HepG2 (cell line): Measurements from ENCODE around the gene ILRUN. TPM values are rescaled to one million over a fixed set of nuclear protein-coding genes. Genes with fewer than 3 reads are reported as not detected.
A peak's percentile ranks its signal among the peaks of the same experiment; 100 is the strongest.

Experiments
- ATF2 ChIP-seq: sonication (generic); formaldehyde crosslinking; IDR thresholded peaks from 2 replicates; pipeline ENCODE4 v1.4.0; 2020; ENCODE audit warnings: missing genetic modification reagents
- DR1 ChIP-seq: sonication (generic); formaldehyde crosslinking; IDR thresholded peaks from 2 replicates; pipeline ENCODE4 v1.8.0; 2021; ENCODE audit warnings: mild to moderate bottlenecking, missing genetic modification reagents, inconsistent platforms
- DZIP1 ChIP-seq: sonication (generic); formaldehyde crosslinking; IDR thresholded peaks from 2 replicates; pipeline ENCODE4 v1.5.0; 2020; ENCODE audit warnings: mild to moderate bottlenecking, missing genetic modification reagents
- KDM6A ChIP-seq: IDR thresholded peaks from 2 replicates; pipeline ENCODE4 v1.6.1; 2016; ENCODE audit warnings: low read depth
- LCORL ChIP-seq, 2 experiments: fragments of 450-650 bp in 1 of 2; sonication (generic) in 1 of 2; formaldehyde crosslinking in 1 of 2; IDR thresholded peaks; 2 replicates each; pipeline versions ENCODE4 v1.5.0 to v1.6.1; 2017 to 2020; ENCODE audit warnings: antibody characterized with exemption in 1 of 2, missing genetic modification reagents in 1 of 2
- MAFK ChIP-seq, 2 experiments: IDR thresholded peaks in 1 of 2; conservative IDR thresholded peaks in 1 of 2; 2 replicates each; pipeline ENCODE4 v1.6.1; 2011; ENCODE audit warnings: improper control_type of control experiment in 2 of 2, low read length in 2 of 2
- MEIS1 ChIP-seq: sonication (generic); formaldehyde crosslinking; IDR thresholded peaks from 2 replicates; pipeline ENCODE4 v1.9.0; 2021; ENCODE audit warnings: mild to moderate bottlenecking, missing genetic modification reagents, moderate library complexity, borderline replicate concordance
- MIXL1 ChIP-seq: IDR thresholded peaks from 2 replicates; pipeline ENCODE4 v1.6.1; 2016
- NAIF1 ChIP-seq: sonication (generic); formaldehyde crosslinking; IDR thresholded peaks from 2 replicates; pipeline ENCODE4 v1.5.0; 2020; ENCODE audit warnings: mild to moderate bottlenecking, missing genetic modification reagents, borderline replicate concordance
- NFKBIZ ChIP-seq: IDR thresholded peaks from 2 replicates; pipeline ENCODE4 v1.6.1; 2018; ENCODE audit warnings: missing genetic modification reagents, missing compliant biosample characterization
- RAD21 ChIP-seq: fragments of 450-650 bp; formaldehyde crosslinking; IDR thresholded peaks from 2 replicates; pipeline ENCODE4 v1.5.0; 2020; ENCODE audit warnings: mild to moderate bottlenecking
- SKI ChIP-seq: fragments of 450-650 bp; IDR thresholded peaks from one replicate; pipeline ENCODE4 v1.6.1; 2018; ENCODE audit warnings: mild to moderate bottlenecking; ENCODE audit not compliant: partially characterized antibody
- SP4 ChIP-seq: sonication (generic); formaldehyde crosslinking; IDR thresholded peaks from 2 replicates; pipeline ENCODE4 v1.8.1; 2023; ENCODE audit warnings: mild to moderate bottlenecking, missing genetic modification reagents
- ZNF326 ChIP-seq: sonication (generic); formaldehyde crosslinking; IDR thresholded peaks from 2 replicates; pipeline ENCODE4 v1.4.0; 2020; ENCODE audit warnings: missing genetic modification reagents, borderline replicate concordance
- ZNF343 ChIP-seq: sonication (generic); formaldehyde crosslinking; IDR thresholded peaks from 2 replicates; pipeline ENCODE4 v1.4.0; 2020; ENCODE audit warnings: mild to moderate bottlenecking, missing genetic modification reagents
- polyA plus RNA-seq, 8 experiments: library from polyadenylated mRNA; depleted of rRNA in 3 of 8; stranded (reverse) in 7 of 8; unstranded in 1 of 8; fragments of >200 nt; fragmentation: Illumina TruSeq in 4 of 8; extraction: Trizol in 4 of 8; gene quantifications; 2 replicates each; pipeline versions ENCODE4 v1.2.1 to v1.2.3, GENCODE V29; 2011 to 2016; ENCODE audit warnings: low read depth in 4 of 8, missing spikeins in 1 of 8, mixed read lengths in 1 of 8; ENCODE audit not compliant: insufficient read depth in 1 of 8
- total RNA-seq, 5 experiments: library from RNA; depleted of rRNA; stranded (reverse); fragments of >200 nt; fragmentation: Illumina TruSeq; extraction: Trizol; gene quantifications; 2 replicates each; pipeline ENCODE4 v1.2.3, GENCODE V29; 2016; ENCODE audit warnings: low read depth in 1 of 5
- TF ChIP-seq, protein P1 (sequence below): sonication (generic); formaldehyde crosslinking; IDR thresholded peaks from 2 replicates; pipeline ENCODE4 v1.4.0; 2020; ENCODE audit warnings: missing genetic modification reagents; ENCODE audit errors: not compliant biosample characterization
- TF ChIP-seq, protein P2 (sequence below): sonication (generic); formaldehyde crosslinking; IDR thresholded peaks from 2 replicates; pipeline ENCODE4 v1.9.0; 2021; ENCODE audit warnings: missing genetic modification reagents, borderline replicate concordance
- TF ChIP-seq, protein P3 (sequence below): sonication (generic); formaldehyde crosslinking; IDR thresholded peaks from 2 replicates; pipeline ENCODE4 v1.5.0; 2020; ENCODE audit warnings: missing genetic modification reagents
- TF ChIP-seq, protein P4 (sequence below): IDR thresholded peaks from 2 replicates; pipeline ENCODE4 v1.6.1; 2016; ENCODE audit warnings: mild to moderate bottlenecking, missing biosample characterization, missing genetic modification reagents

Gene ILRUN
- total and polyA plus RNA-seq, 2 of the 13 experiments (the other 11 are each of a cell fraction or from before 2014, with no cell fraction given): 45.5 to 66.6 TPM

- TF ChIP-seq DZIP1 (CRISPR knock-in tag) (no peak), NFKBIZ (CRISPR knock-in tag) (no peak), MAFK (conservative IDR thresholded peaks at IDR 0.05 in 1 of 2, IDR thresholded peaks at IDR 0.05 in 1 of 2; ENCODE audit: low read length in 2 of 2) (peak in 1 of 2 experiments; percentile 29; a peak in 2 of 4 replicates), ZNF343 (no peak), MEIS1 (CRISPR knock-in tag) (0 out of 2 replicates have a peak, but pooled peaks have one; percentile 12), SP4 (CRISPR knock-in tag) (no peak), ZNF326 (CRISPR knock-in tag) (no peak), LCORL (IDR thresholded peaks at IDR 0.05) (no peak), LCORL (CRISPR knock-in tag; IDR thresholded peaks at IDR 0.05) (no peak; the same call in 1 of the 2 replicates), MIXL1 (CRISPR knock-in tag) (0 out of 2 replicates have a peak, but pooled peaks have one; percentile 18), SKI (no peak), NAIF1 (no peak), ATF2 (CRISPR knock-in tag) (peak; percentile 51; the same call in 1 of the 2 replicates), RAD21 (CRISPR knock-in tag) (no peak), KDM6A (CRISPR knock-in tag) (no peak), DR1 (CRISPR knock-in tag) (no peak)
- TF ChIP-seq, protein P1, sequence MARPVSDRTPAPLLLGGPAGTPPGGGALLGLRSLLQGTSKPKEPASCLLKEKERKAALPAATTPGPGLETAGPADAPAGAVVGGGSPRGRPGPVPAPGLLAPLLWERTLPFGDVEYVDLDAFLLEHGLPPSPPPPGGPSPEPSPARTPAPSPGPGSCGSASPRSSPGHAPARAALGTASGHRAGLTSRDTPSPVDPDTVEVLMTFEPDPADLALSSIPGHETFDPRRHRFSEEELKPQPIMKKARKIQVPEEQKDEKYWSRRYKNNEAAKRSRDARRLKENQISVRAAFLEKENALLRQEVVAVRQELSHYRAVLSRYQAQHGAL (CRISPR knock-in tag): no peak
- TF ChIP-seq, protein P2, sequence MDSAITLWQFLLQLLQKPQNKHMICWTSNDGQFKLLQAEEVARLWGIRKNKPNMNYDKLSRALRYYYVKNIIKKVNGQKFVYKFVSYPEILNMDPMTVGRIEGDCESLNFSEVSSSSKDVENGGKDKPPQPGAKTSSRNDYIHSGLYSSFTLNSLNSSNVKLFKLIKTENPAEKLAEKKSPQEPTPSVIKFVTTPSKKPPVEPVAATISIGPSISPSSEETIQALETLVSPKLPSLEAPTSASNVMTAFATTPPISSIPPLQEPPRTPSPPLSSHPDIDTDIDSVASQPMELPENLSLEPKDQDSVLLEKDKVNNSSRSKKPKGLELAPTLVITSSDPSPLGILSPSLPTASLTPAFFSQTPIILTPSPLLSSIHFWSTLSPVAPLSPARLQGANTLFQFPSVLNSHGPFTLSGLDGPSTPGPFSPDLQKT: no peak
- TF ChIP-seq, protein P3, sequence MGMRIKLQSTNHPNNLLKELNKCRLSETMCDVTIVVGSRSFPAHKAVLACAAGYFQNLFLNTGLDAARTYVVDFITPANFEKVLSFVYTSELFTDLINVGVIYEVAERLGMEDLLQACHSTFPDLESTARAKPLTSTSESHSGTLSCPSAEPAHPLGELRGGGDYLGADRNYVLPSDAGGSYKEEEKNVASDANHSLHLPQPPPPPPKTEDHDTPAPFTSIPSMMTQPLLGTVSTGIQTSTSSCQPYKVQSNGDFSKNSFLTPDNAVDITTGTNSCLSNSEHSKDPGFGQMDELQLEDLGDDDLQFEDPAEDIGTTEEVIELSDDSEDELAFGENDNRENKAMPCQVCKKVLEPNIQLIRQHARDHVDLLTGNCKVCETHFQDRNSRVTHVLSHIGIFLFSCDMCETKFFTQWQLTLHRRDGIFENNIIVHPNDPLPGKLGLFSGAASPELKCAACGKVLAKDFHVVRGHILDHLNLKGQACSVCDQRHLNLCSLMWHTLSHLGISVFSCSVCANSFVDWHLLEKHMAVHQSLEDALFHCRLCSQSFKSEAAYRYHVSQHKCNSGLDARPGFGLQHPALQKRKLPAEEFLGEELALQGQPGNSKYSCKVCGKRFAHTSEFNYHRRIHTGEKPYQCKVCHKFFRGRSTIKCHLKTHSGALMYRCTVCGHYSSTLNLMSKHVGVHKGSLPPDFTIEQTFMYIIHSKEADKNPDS: no peak
- TF ChIP-seq, protein P4, sequence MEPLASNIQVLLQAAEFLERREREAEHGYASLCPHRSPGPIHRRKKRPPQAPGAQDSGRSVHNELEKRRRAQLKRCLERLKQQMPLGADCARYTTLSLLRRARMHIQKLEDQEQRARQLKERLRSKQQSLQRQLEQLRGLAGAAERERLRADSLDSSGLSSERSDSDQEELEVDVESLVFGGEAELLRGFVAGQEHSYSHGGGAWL (CRISPR knock-in tag): no peak
Measured at GRCh38 chr6:34656378-34657036, 40.1 kb downstream of the ILRUN start (continued).
